SK-N-SH (cell line): ENCODE measurements around the gene PKN3. TPM values are rescaled to one million over a fixed set of nuclear protein-coding genes. Genes with fewer than 3 reads are reported as not detected.

ENCODE experiments used
- CTCF ChIA-PET: fragments of 300-600, 350-600 bp; formaldehyde crosslinking; extraction: SDS; loops from one replicate; lab custom pipeline; 2021; lab: Yijun Ruan, JAX
- POLR2A ChIA-PET: fragments of 350-600 bp; sonication (Branson Sonifier 250); formaldehyde crosslinking; extraction: SDS; loops from one replicate; lab custom pipeline; 2020; ENCODE audit warnings: antibody characterized with exemption, inconsistent platforms; lab: Yijun Ruan, JAX
- DNase-seq: peaks from one replicate; pipeline ENCODE4 v3.0.0; 2012
- H2AFZ ChIP-seq: fragments of 200-600 bp; sonication (generic); 2 replicates; pipeline ENCODE4 v1.8.1; 2016; ENCODE audit warnings: antibody characterized with exemption, mild to moderate bottlenecking, low read depth
- H3F3A ChIP-seq: fragments of 200-600 bp; sonication (generic); replicated peaks from 2 replicates; pipeline ENCODE3; 2016; ENCODE audit warnings: antibody characterized with exemption, mild to moderate bottlenecking; ENCODE audit not compliant: insufficient read depth
- H3K27ac ChIP-seq, 2 experiments: fragments of 200-500 bp in 1 of 2; fragments of 200-600 bp in 1 of 2; sonication (Bioruptor generic) in 1 of 2; sonication (generic), shearing (Covaris generic) in 1 of 2; 2 replicates each; pipeline versions ENCODE4 v1.5.1 to v1.6.1; 2014 to 2016; ENCODE audit warnings: low read depth in 2 of 2, inconsistent platforms in 1 of 2, low read length in 1 of 2, mild to moderate bottlenecking in 1 of 2, mixed read lengths in 1 of 2
- H3K27me3 ChIP-seq: fragments of 200-600 bp; sonication (generic), shearing (Covaris generic); 2 replicates; pipeline ENCODE4 v1.6.1; 2016; ENCODE audit warnings: mixed run types; ENCODE audit not compliant: insufficient read depth
- H3K36me3 ChIP-seq, 2 experiments: fragments of 200-500 bp in 1 of 2; fragments of 200-600 bp in 1 of 2; sonication (Bioruptor generic) in 1 of 2; sonication (generic) in 1 of 2; replicated peaks in 1 of 2; 2 replicates each; pipeline versions ENCODE3 to v1.5.1; 2014 to 2016; ENCODE audit warnings: low read length in 1 of 2, mild to moderate bottlenecking in 1 of 2; ENCODE audit not compliant: insufficient read depth in 2 of 2, control insufficient read depth in 1 of 2
- H3K4me1 ChIP-seq, 2 experiments: fragments of 200-500 bp in 1 of 2; fragments of 200-600 bp in 1 of 2; sonication (Bioruptor generic) in 1 of 2; sonication (generic), shearing (Covaris generic) in 1 of 2; 2 replicates each; pipeline versions ENCODE4 v1.5.1 to v1.6.1; 2014 to 2016; ENCODE audit warnings: low read depth in 1 of 2, low read length in 1 of 2, mixed run types in 1 of 2; ENCODE audit not compliant: insufficient read depth in 2 of 2, control insufficient read depth in 1 of 2
- H3K4me2 ChIP-seq: fragments of 200-600 bp; sonication (generic), shearing (Covaris generic); 2 replicates; pipeline ENCODE4 v1.6.1; 2017; ENCODE audit warnings: mixed run types
- H3K4me3 ChIP-seq, 2 experiments: fragments of 200-500 bp in 1 of 2; fragments of 200-600 bp in 1 of 2; sonication (Bioruptor generic) in 1 of 2; sonication (generic), shearing (Covaris generic) in 1 of 2; 2 replicates each; pipeline versions ENCODE4 v1.5.1 to v1.8.1; 2014 to 2016; ENCODE audit warnings: low read depth in 2 of 2, inconsistent platforms in 1 of 2, low read length in 1 of 2, mild to moderate bottlenecking in 1 of 2, mixed read lengths in 1 of 2, moderate library complexity in 1 of 2
- H3K79me2 ChIP-seq: fragments of 200-600 bp; sonication (generic); 2 replicates; pipeline ENCODE4 v1.8.1; 2017; ENCODE audit warnings: mild to moderate bottlenecking; ENCODE audit not compliant: insufficient read depth
- H3K9ac ChIP-seq: fragments of 200-600 bp; sonication (generic); 2 replicates; pipeline ENCODE4 v1.6.1; 2017; ENCODE audit warnings: mixed run types
- H3K9me2 ChIP-seq: fragments of 200-600 bp; sonication (generic); 2 replicates; pipeline ENCODE4 v1.6.1; 2017; ENCODE audit warnings: mixed run types
- H3K9me3 ChIP-seq: fragments of 200-600 bp; sonication (generic); 2 replicates; pipeline ENCODE4 v1.6.1; 2017; ENCODE audit warnings: mixed run types, mild to moderate bottlenecking, moderate library complexity
- H4K20me1 ChIP-seq: fragments of 200-600 bp; sonication (generic); 2 replicates; pipeline ENCODE4 v1.6.1; 2017; ENCODE audit warnings: mild to moderate bottlenecking, mixed run types; ENCODE audit not compliant: insufficient read depth
- CTCF ChIP-seq: fragments of 200-600 bp; sonication (generic); IDR thresholded peaks from 2 replicates; pipeline ENCODE4 v1.6.1; 2017; ENCODE audit warnings: antibody characterized with exemption, mild to moderate bottlenecking, moderate library complexity
- EZH2phosphoT487 ChIP-seq: fragments of 200-600 bp; sonication (generic); IDR thresholded peaks from 2 replicates; pipeline ENCODE4 v1.6.1; 2017; ENCODE audit warnings: low read depth, mixed run types, mild to moderate bottlenecking, antibody characterized with exemption, moderate library complexity, borderline replicate concordance
- REST ChIP-seq: IDR thresholded peaks from 2 replicates; pipeline ENCODE4 v1.6.1; 2012; ENCODE audit warnings: mild to moderate bottlenecking, low read depth, low read length, moderate library complexity
- RFX5 ChIP-seq: IDR thresholded peaks from 2 replicates; pipeline ENCODE4 v1.6.1; 2012; ENCODE audit warnings: mild to moderate bottlenecking, improper control_type of control experiment, low read length
- RXRA ChIP-seq: IDR thresholded peaks from 2 replicates; pipeline ENCODE4 v1.4.0; 2012; ENCODE audit warnings: low read depth, mild to moderate bottlenecking, borderline replicate concordance
- SMC3 ChIP-seq: IDR thresholded peaks from 2 replicates; pipeline ENCODE4 v1.6.1; 2012; ENCODE audit warnings: low read depth, low read length, improper control_type of control experiment
- TAF1 ChIP-seq: IDR thresholded peaks from 2 replicates; pipeline ENCODE4 v1.6.1; 2012; ENCODE audit warnings: low read depth, mild to moderate bottlenecking, low read length, moderate library complexity, borderline replicate concordance
- USF2 ChIP-seq: fragments of 150-350 bp; IDR thresholded peaks from 2 replicates; pipeline ENCODE4 v1.6.1; 2017; ENCODE audit warnings: antibody characterized with exemption, low read length, low read depth, borderline replicate concordance
- WGBS: methylation state at CpG from one replicate; pipeline ENCODE4 v1.1.6; 2017; ENCODE audit warnings: low lambda C conversion rate; 5-methylcytosine and 5-hydroxymethylcytosine counted together
- polyA plus RNA-seq, 3 experiments: library from polyadenylated mRNA; depleted of rRNA; stranded (reverse); fragments of >200 nt; gene quantifications; 2 replicates each; pipeline ENCODE4 v1.2.3, GENCODE V29; 2012

The PKN3 gene
- polyA plus RNA-seq, 1 of the 3 experiments (the other 2 are of a cell fraction), result 7.8 TPM

- Histone ChIP-seq H3F3A (peaks cover 1% of the 10 kb centered on the region), H4K20me1 (no peaks in the 10 kb centered on the region), H3K9ac (no peak overlapping the region), H3K4me2 (no peak overlapping the region), H3K4me1 (peaks cover 0 to 14% of the 10 kb centered on the region in 2 experiments; a peak in 1 of 4 replicates), H3K4me3 (no peak overlapping the region), H3K79me2 (no peaks in the 10 kb centered on the region), H3K27me3 (no peaks in the 10 kb centered on the region), H2AFZ (no peak overlapping the region), H3K27ac (no peak overlapping the region), H3K36me3 (peaks cover 0 to 7% of the 10 kb centered on the region in 2 experiments), H3K9me2 (no peaks in the 10 kb centered on the region), H3K9me3 (no peaks in the 10 kb centered on the region)
- over 99% methylated on average over 16 of the region's 30 CpGs for WGBS
- no peak for DNase-seq
- ChIA-PET CTCF (interaction anchor here (1.0 to 2.7 kb wide), 2 partner anchors 16 to 18 kb away, joined by 3 to 8 read pairs; partner anchors contain the start of gene PKN3), POLR2A (no interaction called here)
- TF ChIP-seq RFX5, result no peak
- no peak for TF ChIP-seq REST
- TF ChIP-seq EZH2phosphoT487, result no peak
- no peak for TF ChIP-seq TAF1
- TF ChIP-seq CTCF, result no peak
- no peak for TF ChIP-seq RXRA
- TF ChIP-seq USF2, result no peak
- no peak for TF ChIP-seq SMC3
Measured at GRCh38 chr9:128719919-128720605, 17.8 kb downstream of the PKN3 start.
